ENCODE data around the gene RALGPS1. TPM values are rescaled to one million over a fixed set of nuclear protein-coding genes. Genes with fewer than 3 reads are reported as not detected.

Gene RALGPS1
- total and polyA plus RNA-seq, 10 donors = 2.5 to 27.3 (median 14.1) TPM

GRCh38 chr9:127109212-127109711 is 194.7 kb downstream of the RALGPS1 start:
- H3K27me3 ChIP-seq (replicated peaks in 1 of 7) = no peaks in the 10 kb centered on the region
- WGBS, 5 donors = 74 to 86% (median 85%) methylated on average over 5 of the region's 5 CpGs
- intact Hi-C loops (cut with DNase I; ENCODE audit: low total_unique reads) = no loop called here
- H3K9me3 ChIP-seq = no peaks in the 10 kb centered on the region
- no peak for TF ChIP-seq POLR2A (IDR thresholded peaks at IDR 0.05)
- TF ChIP-seq POLR2AphosphoS5 (IDR thresholded peaks at IDR 0.05) = no peak
- TF ChIP-seq, protein P1, sequence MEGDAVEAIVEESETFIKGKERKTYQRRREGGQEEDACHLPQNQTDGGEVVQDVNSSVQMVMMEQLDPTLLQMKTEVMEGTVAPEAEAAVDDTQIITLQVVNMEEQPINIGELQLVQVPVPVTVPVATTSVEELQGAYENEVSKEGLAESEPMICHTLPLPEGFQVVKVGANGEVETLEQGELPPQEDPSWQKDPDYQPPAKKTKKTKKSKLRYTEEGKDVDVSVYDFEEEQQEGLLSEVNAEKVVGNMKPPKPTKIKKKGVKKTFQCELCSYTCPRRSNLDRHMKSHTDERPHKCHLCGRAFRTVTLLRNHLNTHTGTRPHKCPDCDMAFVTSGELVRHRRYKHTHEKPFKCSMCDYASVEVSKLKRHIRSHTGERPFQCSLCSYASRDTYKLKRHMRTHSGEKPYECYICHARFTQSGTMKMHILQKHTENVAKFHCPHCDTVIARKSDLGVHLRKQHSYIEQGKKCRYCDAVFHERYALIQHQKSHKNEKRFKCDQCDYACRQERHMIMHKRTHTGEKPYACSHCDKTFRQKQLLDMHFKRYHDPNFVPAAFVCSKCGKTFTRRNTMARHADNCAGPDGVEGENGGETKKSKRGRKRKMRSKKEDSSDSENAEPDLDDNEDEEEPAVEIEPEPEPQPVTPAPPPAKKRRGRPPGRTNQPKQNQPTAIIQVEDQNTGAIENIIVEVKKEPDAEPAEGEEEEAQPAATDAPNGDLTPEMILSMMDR (IDR thresholded peaks at IDR 0.05 in 8 of 11, conservative IDR thresholded peaks at IDR 0.05 in 3 of 11) = no peak
- H3K36me3 ChIP-seq = peaks cover 0 to 48% (median 9%) of the 10 kb centered on the region in 6 donors
- H3K4me1 ChIP-seq = peaks cover 0 to 48% (median 15%) of the 10 kb centered on the region in 6 donors
- H3K27ac ChIP-seq = peak overlapping the region in 3 of 8 donors; percentile 22 to 28 (median 25)
- DNase-seq = no peak
- no peak overlapping the region for H3K4me3 ChIP-seq

DNA sequence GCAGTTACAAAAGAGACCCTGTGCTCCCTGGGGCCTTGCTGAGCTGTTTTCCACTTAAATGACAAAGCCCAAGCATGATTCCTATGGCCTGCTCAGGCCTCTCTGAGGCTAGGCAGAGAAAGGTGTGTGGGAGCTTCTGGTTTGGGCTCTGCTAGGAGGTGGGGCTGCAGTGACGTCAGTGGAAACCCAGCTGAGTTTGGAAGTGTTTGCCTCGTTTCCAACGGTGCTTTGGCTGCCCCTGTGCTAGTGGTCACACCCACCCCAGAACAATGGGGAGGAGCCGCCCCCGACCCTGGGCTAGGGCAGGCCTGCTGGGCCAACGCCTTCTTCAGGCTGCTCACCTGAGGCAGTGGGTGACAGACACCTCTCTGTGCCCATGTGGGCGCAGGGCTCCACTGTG is 197.5 kb downstream of the RALGPS1 start:
- Histone ChIP-seq H3K9me3 (no peaks in the 10 kb centered on the region), H3K27me3 (replicated peaks in 1 of 7) (no peaks in the 10 kb centered on the region), H3K4me3 (no peak overlapping the region), H3K4me1 (peaks cover 0 to 46% (median 14%) of the 10 kb centered on the region in 6 donors), H3K27ac (peak overlapping the region in 1 of 8 donors; percentile 33), H3K36me3 (peaks cover 0 to 20% (median 5%) of the 10 kb centered on the region in 6 donors)
- intact Hi-C loops (cut with DNase I; ENCODE audit: low total_unique reads) = no loop called here
- DNase-seq = no peak
- WGBS, 5 donors = 52 to 78% (median 73%) methylated on average over 4 to 7 of the region's 7 CpGs
- no peak for TF ChIP-seq POLR2A (IDR thresholded peaks at IDR 0.05)

- intact Hi-C loops (cut with DNase I; ENCODE audit: low total_unique reads) = no loop called here
- Histone ChIP-seq H3K9me3 (no peaks in the 10 kb centered on the region), H3K4me3 (no peak overlapping the region), H3K4me1 (peaks cover 0 to 52% (median 20%) of the 10 kb centered on the region in 6 donors), H3K36me3 (peaks cover 0 to 13% (median 3%) of the 10 kb centered on the region in 6 donors), H3K27ac (peak overlapping the region in 1 of 8 donors; percentile 33), H3K27me3 (replicated peaks in 1 of 7) (no peaks in the 10 kb centered on the region)
- WGBS, 5 donors = 79 to 83% (median 81%) methylated on average over 3 of the region's 3 CpGs
- TF ChIP-seq POLR2AphosphoS5 (IDR thresholded peaks at IDR 0.05) = no peak
- TF ChIP-seq, protein P1 (IDR thresholded peaks at IDR 0.05 in 8 of 11, conservative IDR thresholded peaks at IDR 0.05 in 3 of 11) = no peak
- no peak for TF ChIP-seq POLR2A (IDR thresholded peaks at IDR 0.05)
- DNase-seq = no peak
These were observed 198.2 kb downstream of the RALGPS1 start for GRCh38 chr9:127112735-127113161.

DNA sequence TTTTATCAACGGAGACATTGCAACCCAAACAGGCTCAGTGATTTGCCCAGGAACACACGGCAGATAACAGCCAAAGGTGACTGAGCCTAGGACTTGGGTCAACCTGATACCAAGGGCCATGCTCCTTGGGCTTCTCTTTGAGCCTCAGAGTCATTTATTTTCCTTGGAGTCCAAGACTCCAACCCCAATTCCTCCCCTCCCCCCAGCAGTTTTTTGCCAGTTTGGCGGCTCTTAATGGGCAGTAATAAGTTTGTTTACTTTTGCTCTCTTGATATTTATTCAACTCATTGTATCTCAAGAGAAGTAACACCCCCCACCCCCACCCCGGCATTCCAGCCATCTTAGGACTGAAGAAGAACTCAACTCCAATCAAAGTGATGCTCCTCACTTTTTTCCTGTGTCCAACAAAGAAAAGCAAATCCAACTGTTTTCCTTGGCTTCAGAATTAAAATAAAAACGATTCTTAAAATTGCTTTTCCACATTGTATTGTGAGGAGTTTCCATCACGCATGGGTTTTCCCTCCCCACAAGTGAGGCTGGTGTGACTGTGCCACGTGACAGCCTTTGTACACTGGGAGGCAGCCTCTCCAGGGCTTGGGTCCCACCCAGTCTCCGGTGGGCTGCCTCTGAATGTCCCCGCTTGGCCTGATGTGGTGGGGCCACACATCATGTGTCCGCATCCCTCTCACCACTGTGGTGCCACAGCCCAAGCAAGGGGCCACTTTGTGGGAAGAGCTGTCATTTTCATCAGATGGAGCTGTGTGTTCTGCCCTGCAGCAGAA is 198.8 kb downstream of the RALGPS1 start:
- Histone ChIP-seq H3K4me3 (no peak overlapping the region), H3K27ac (peak overlapping the region in 1 of 8 donors; percentile 33), H3K36me3 (peaks cover 0 to 6% (median 0%) of the 10 kb centered on the region in 6 donors), H3K4me1 (peaks cover 0 to 58% (median 20%) of the 10 kb centered on the region in 6 donors), H3K9me3 (no peaks in the 10 kb centered on the region), H3K27me3 (replicated peaks in 1 of 7) (no peaks in the 10 kb centered on the region)
- 79 to 92% (median 87%) methylated on average over 10 of the region's 10 CpGs for WGBS, 5 donors
- TF ChIP-seq POLR2A (IDR thresholded peaks at IDR 0.05) (no peak), POLR2AphosphoS5 (IDR thresholded peaks at IDR 0.05) (no peak)
- TF ChIP-seq, protein P1 (IDR thresholded peaks at IDR 0.05 in 8 of 11, conservative IDR thresholded peaks at IDR 0.05 in 3 of 11) = no peak
- intact Hi-C loops (cut with DNase I; ENCODE audit: low total_unique reads) = no loop called here
- DNase-seq = no peak
